ENCODE measurements around the gene LARP4B.

DNA sequence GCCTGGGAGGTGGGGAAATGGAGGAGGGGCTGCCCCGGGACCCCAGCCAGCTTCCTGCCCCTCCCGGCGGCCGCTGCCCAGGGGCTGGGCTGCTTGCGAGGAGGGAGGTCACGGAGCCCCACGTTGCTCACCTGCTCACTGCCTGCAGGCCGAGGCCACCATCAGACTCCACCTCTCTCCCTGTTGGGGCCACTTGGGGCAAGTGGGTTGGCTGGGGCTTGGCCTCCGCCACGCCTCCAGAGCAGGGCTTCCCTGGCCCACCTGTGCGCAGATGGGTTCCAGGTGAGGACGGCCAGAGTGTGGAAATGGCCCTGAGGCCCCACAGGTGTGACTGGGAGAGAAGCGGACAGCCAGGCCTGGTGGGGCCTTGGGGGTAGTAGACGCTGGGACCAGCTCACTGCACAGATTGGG, 159.3 kb downstream of the LARP4B start:
- no peak for TF ChIP-seq EZH2 (IDR thresholded peaks at IDR 0.05; ENCODE audit: borderline replicate concordance, low read depth, low read length, severe bottlenecking)
- TF ChIP-seq, protein P1, sequence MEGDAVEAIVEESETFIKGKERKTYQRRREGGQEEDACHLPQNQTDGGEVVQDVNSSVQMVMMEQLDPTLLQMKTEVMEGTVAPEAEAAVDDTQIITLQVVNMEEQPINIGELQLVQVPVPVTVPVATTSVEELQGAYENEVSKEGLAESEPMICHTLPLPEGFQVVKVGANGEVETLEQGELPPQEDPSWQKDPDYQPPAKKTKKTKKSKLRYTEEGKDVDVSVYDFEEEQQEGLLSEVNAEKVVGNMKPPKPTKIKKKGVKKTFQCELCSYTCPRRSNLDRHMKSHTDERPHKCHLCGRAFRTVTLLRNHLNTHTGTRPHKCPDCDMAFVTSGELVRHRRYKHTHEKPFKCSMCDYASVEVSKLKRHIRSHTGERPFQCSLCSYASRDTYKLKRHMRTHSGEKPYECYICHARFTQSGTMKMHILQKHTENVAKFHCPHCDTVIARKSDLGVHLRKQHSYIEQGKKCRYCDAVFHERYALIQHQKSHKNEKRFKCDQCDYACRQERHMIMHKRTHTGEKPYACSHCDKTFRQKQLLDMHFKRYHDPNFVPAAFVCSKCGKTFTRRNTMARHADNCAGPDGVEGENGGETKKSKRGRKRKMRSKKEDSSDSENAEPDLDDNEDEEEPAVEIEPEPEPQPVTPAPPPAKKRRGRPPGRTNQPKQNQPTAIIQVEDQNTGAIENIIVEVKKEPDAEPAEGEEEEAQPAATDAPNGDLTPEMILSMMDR (IDR thresholded peaks at IDR 0.05; ENCODE audit: extremely low read depth in 1 of 2, insufficient read depth in 1 of 2, low read depth in 1 of 2, low read length in 2 of 2) = no peak
- no peak for TF ChIP-seq MYC (IDR thresholded peaks at IDR 0.05; ENCODE audit: low read depth, low read length)
- no peak for TF ChIP-seq POLR2A (IDR thresholded peaks at IDR 0.05; ENCODE audit: low read depth, low read length)
- TF ChIP-seq POLR2AphosphoS5 (IDR thresholded peaks at IDR 0.05; ENCODE audit: insufficient read depth, low read depth, low read length) = no peak
- TF ChIP-seq GATA2 (IDR thresholded peaks at IDR 0.05; ENCODE audit: insufficient read depth, insufficient read length, low read depth, low read length) = no peak
- no peak for TF ChIP-seq FOS (IDR thresholded peaks at IDR 0.05; ENCODE audit: borderline replicate concordance, insufficient read depth, low read length)
- TF ChIP-seq JUN (IDR thresholded peaks at IDR 0.05; ENCODE audit: borderline replicate concordance, insufficient read depth, insufficient read length, low read depth) = no peak

Measured in endothelial cell of umbilical vein (primary cell).